GM18868 (cell line): Measurements from ENCODE around the gene IL18.
"Not testable (repeated sequence)": the region's sequence is repeated elsewhere in the genome, so short reads cannot be mapped to it uniquely, and the experiment has no call there.

Source experiments
- ATAC-seq: cut with Tn5 transposase; IDR thresholded peaks from one replicate; pipeline ENCODE4 v1.9.1; 2021; ENCODE audit warnings: mild to moderate bottlenecking, moderate library complexity; ENCODE audit not compliant: unreplicated experiment

IL18 gene

DNA sequence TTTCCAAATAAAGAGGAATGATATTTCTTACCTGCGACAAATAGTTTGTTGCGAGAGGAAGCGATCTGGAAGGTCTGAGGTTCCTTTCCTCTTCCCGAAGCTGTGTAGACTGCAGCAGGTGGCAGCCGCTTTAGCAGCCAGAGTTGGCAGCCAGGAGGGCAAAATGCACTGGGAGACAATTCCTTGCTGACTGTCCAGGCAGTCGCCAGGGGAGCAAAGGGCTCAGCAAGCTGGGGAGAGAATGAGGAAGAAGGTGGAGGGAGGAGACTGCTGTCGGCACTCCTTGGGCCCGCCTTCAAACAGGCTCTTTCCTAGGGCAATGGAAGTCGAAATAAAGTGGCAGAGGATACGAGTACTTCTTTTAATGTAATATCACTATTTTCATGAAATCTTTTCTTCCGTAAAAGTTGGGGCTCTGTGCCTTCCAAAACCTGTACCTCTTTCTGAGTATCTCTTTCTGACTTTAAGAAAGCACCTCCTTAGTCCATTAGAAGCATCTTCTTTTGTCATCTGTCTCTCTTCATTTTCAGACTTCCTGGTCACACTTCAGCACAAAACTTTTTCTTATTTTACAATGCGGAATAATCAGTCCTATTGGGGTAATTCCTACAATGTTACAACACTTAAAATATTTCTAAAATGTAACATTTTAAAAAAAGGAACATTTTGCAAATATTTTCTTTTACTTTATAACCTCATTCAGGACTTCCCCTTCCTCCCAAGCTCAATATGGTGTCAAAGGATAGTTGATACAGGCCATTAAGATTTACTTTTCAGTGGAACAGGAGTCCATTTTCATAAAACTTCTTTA lies at the start of gene IL18:
IL18 (minus strand) TSS at position 220 of the 811 bp plus-strand sequence. CDS start 9,041 bp downstream, outside the sequence.
- ATAC-seq, result no peak

DNA sequence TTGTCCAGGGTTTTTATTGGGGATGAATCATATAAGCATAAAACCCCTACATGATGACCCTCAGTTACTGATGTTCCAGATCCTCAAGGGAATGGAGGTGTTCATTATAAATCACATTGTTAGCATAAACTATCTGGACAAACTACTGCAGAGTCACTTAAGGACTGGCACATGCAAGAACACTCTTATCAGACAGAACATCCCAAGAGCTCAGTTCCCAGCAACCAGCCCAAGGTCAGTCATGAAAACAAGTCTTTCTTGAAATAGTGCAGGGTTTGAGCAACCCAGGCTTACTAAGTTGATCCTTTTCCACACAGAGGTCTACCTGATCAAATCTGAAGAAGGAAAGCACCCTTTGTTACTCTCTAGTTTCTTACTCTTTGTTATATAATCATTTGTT lies 48.8 kb upstream of the IL18 start:
- no peak for ATAC-seq

DNA sequence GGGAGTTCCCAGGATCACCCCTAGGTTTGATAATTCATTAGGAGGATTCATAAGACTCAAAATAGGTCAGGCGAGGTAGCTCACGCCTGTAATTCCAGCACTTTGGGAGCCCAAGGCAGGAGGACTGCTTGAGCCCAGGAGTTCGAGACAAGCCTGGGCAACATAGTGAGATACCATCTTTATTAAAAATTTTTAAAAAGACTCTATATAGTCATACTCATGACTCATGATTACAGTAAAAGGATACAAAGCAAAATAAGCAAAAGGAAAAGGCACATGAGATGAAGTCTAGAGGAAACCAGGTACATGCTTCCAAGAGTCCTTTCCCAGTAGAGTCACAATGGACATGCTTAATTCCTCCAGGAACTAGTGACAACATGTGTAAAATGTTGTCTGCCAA lies 48.4 kb upstream of the IL18 start:
- no peak for ATAC-seq

DNA sequence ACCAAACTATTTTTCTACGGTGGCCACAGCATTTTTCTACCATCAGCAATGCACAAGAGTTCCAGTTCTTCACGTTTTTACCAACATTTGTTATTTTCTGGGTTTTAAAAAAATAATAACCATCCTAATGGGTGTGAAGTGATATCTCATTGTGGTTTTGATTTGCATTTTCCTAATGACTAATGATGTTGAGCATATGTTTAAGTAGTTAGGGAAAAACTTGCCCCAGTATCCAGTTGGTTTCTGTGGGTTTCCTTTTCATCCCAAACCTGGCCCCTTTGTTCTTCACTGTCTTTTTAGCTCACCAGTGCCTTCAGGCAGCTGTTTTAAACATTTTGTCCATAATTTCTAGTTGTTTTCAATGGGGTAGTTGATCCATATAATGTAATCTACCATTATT lies 47.6 kb upstream of the IL18 start:
- no peak for ATAC-seq

DNA sequence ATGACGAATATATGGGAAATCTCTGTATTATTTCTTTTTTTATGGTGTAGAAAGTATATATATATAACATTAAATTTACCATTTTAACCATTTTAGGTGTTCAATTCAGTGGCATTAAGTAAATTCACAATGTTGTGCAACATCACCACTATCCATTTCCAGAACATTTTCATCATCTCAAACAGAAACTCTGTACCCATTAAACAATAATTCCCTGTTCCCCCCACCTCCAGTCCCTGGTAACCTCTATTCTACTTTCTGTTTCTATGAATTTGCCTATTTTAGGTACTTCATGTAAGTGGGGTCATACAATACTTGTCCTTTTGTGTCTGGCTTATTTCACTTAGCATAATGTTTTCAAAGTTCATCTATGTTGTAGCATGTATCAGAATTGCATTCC lies 47.0 kb upstream of the IL18 start:
- ATAC-seq, result no peak

DNA sequence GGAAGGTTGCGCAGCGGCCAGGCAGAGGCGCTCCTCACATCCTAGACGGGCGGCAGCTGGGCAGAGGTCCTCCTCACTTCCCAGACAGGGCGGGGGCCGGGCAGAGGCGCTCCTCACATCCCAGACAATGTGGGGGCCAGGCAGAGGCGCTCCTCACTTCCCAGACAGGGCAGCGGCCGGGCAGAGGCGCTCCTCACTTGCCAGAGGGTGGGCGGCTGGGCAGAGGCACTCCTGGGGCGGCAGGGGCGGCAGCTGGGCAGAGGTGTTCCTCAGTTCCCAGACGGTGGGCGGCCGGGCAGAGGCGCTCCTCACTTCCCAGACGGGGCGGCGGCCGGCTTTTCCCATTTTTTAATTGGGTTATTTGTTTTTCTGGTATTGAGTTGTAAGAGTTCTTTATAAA lies 42.2 kb upstream of the IL18 start:
- ATAC-seq, result no peak

DNA sequence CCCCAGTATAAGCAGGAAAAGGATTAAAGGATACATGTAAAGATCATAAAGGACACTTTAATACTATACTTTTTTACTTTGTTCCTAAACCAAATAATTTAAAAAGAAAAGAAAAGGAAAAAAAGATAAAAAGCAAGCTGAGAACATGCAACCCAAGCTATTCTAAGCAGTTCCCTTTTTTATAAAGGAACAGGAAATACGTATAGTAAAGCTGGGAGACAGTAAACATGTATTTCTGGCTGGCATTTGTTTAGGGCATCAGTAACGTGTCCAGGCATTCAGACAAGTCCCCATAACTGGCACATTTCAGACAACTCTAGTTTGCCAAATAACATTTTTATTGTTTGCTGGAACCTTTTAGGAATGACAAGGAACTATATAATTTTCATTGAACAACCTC lies 36.4 kb upstream of the IL18 start:
- ATAC-seq, result no peak

DNA sequence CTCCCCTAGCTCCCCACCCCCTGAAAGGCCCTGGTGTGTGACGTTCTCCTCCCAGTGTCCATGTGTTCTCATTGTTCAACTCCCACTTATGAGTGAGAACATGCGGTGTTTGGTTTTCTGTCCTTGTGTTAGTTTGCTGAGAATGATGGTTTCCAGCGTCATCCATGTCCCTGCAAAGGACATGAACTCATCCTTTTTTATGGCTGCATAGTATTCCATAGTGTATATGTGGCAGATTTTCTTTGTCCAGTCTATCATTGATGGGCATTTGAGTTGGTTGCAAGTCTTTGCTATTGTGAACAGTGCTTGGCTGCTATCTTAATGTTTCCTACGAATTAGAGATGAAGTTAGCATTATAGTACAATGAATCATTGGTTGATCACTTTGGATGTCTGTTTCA lies 35.2 kb upstream of the IL18 start:
- not testable (repeated sequence) for ATAC-seq

DNA sequence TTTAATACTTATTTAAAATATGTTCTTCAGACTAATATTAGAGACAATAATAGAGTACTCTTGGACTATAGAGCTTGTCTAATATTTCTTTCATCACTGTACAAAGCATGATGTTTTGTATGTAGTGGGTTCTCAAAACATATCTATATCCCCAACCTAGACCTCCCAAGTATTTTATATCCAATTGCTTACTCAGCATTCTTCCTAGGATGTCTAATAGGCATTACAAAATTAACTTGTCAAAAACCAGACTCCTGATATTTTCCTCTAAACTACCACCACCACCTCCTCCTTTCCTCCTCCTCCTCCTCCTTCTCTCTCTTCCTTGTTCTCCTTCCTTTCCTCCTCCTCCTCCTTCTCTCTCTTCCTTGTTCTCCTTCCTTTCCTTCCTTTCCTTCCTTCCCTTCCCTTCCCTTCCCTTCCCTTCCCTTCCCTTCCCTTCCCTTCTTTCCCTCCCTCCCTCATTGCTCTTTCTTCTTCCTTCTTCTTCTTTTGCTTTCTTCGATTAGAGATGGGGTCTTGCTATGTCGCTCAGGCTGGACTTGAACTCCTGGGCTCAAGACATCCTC lies 32.7 kb upstream of the IL18 start:
- no peak for ATAC-seq

DNA sequence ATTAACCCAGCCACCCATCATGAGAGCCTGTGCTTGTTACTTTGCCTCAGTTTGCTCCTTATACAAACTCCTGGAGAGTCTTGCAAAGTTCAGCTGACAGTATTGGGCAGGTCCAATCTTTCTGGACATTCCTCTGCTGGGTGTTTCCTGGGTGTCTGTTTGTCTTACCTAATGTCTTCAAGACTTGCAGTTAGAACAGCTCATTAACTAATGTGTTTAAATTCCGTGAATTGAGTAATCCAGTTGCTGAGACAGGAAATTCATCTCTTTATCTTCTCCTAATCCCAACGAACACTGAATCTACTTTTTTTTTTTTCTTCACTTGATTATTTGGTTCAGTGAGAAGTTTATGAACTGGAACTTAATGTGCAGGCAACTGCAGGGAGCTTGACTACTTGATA lies 32.1 kb upstream of the IL18 start:
- ATAC-seq, result no peak

DNA sequence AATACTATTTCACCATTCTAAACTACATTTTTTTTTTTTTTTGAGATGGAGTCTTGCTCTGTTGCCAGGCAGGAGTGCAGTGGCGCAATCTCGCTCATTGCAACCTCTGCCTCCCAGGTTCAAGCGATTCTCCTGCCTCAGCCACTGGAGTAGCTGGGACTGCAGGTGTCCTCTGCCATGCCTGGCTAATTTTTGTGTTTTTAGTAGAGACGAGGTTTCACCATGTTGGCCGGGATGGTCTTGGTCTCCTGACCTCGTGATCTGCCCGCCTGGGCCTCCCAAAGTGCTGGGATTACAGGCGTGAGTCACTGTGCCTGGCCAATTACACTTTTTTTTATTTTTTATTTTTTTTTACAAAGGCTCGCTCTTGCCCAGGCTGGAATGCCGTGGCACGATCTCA lies 31.2 kb upstream of the IL18 start:
- not testable (repeated sequence) for ATAC-seq

DNA sequence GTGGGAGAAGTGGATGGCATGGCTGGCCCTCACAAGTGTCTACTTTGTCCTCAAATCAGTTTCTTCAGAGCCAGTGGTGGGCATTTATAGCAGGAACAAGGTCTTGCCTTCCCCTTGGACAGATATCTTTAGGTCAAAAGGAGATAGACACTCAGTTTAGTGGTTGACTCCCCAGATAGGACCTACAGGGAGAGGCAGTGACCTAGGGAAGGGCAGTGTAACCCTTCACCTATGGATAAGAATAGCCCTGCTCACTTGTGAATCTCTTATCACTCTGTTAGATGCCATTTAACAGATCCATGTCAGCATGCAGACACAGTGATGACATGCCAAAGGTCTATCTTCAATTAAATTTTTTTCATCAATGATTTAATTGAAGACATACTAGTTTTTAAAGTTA lies 22.4 kb upstream of the IL18 start:
- ATAC-seq, result no peak

DNA sequence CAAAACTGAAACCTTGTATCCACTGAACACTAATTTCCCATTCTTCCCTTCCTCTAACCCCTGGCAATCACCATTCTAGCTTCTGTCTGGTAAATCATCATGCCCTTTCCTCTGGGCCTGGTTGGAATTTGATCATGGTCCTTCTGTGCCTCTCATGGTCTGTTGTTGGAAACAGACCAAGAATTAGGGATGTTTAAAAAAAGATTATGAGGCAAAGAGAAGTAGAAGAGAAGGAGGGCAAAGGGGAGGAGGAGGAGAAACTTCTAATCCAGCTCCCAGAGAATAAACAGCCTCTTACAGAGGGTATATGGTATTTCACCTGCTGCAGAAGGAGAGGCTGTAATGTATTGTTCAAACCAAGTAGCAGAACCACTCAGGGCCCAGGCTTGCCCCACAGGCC lies 22.0 kb upstream of the IL18 start:
- ATAC-seq, result no peak

DNA sequence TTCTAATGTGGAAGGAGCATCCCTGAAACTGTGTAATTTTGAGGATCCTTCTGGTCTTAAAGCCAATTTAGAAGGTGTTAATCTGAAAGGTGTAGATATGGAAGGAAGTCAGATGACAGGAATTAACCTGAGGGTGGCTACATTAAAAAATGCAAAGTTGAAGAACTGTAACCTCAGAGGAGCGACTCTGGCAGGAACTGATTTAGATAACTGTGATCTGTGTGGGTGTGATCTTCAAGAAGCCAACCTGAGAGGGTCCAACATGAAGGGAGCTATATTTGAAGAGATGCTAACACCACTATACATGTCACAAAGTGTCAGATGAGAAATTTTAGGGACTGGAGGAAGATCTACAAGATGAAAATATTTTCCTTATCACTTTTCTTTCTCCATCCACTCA lies 19.0 kb upstream of the IL18 start:
- no peak for ATAC-seq

DNA sequence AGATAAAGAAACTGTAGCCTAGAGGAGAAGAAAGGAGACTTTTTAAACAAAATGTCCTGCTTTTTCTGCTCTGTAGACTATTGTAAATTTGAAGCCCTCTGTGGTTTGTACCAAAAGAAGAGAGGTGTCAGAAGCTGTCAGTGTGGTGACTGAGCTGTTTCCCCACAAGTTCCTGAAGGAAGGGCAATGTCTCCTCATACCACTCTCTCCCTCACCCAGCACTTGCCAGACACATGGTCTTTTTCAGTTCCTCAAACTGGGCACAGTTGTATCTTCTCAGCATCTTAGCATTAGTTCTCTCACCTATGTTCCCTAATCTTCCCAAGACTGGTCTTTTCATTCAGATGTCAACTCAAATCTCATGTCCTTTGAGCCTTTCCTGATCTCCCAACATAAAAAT lies 15.7 kb upstream of the IL18 start:
- ATAC-seq, result peak; percentile 66

DNA sequence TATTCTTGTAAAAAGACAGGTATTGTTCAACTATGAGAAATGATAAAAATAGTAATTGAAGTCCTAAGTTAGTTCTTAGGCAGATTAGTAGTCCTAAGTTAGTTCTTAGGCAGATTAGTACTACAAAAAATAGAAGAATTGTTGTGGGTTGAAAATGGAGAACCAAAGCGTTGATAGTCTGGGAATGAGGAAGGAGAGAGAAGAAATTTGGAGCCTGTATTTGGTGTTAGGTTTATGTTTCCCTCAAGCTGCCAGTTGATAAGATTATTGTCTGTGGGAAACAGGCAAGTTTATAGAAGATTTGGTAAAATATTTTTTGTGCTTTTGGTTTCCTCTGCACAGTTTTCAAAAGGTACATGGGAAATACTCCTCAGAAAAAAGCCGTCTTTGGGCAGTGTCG lies 15.0 kb upstream of the IL18 start:
- no peak for ATAC-seq

DNA sequence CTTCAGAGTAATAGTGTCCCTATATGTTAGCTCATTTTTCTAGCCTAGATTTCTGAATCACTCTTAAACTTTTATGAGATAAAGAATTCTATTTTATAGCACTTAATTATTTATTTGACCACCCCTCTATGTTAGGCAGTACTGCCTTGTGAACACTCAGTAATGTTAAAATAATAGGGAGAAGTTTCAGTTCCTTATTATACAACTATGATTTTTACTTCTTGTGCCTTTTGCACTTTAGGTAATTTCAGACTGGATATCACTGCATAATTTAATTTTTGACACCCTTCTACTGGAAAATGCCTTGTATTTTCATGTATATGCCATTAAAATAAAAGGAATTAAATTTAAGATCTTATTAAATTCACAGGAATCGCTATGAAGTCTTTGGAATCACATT lies 14.5 kb upstream of the IL18 start:
- no peak for ATAC-seq

DNA sequence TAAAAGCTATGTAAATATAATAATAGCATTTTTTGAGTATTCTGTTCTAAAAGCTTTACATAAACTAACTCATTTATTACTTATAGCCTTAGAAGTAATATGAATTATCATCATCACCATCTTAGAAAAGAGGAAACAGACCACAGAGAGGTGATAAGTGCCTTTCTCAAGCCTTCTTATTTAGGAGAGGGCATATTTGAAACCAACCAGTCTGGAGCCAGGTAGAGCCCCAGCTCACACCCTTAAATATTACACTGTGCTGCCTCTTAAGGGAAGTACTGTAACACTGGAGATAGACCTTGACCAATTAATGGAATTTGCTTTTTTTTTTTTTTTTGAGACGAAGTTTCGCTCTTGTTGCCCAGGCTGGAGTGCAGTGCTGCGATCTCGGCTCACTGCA lies 13.7 kb upstream of the IL18 start:
- no peak for ATAC-seq

DNA sequence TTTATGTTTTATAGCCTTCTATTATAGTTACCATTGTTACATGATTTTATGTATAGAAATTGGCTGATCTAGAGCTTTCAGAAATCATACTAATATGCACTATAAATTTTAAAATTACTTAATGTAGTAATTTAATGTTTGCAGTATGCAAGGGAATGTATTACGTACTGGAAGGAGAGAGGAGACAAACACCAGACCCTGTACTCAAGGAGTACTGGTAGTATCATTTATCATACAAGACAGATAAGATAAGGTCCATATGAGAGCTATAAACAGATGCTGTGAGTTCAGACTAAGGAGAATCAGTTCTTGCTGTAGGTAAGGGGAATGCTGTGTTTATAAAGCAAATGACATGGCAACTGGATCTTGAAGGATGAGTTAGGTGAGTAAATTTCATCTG lies 12.2 kb upstream of the IL18 start:
- ATAC-seq, result no peak

DNA sequence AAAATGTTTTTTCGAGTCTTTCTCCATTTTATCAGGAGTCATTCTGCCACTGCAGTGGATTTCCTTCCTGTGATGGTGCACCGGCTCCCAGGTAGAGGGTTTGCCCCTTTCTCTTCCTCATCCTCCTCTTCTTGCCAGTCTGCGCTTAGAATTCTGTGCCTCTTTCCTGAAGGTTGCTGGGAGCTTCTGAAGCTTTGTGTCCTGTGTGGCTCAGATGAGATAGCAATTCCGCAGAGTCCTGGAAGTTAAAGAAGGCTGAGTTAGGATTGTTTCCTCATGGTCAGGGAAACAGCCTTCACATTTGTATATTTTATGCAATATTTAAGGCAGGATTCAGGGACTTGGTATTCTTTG lies 11.7 kb upstream of the IL18 start:
- no peak for ATAC-seq

DNA sequence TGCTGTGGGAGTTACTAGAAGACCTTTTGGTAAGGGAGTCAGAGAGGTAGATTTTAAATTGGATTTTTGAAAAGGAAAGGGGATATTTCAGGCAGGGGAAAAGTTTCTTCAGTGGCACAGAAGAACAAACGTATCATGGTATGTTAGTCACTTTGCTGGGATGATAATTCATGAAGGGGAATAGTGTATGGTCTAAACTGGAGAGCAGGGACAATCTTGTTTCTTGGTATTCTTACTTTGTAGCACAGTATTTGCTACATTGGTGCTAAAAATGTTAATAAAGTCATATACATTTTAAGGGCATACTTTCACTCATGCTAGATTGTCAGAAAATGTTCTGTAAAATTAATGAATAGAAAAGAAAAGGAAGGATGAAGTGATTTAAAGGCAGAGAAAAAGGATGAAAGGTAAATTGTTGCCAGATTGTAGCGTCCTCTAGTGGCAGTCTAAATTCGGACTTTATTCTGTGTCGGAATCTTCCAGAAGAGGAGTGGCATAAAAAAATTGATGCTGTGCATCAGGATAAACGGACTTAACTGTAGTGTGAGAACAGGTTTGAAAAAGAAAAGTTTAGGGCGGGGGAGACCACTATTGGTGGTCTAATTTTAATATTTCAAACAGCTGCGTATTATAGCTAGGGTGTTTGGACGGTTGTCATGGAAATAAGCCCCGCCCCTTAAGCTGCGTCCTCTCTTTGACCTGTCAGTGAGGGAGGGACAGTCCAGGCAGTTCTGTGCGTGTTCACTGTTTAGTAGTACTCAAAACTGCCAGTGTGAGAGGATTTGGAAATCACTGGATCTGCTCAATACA lies 11.1 kb upstream of the IL18 start, which contains the start of gene BCO2:
BCO2 (plus strand) TSS at position 724 of the 810 bp plus-strand sequence. CDS start 90 bp downstream, outside the sequence.
- ATAC-seq, result no peak

DNA sequence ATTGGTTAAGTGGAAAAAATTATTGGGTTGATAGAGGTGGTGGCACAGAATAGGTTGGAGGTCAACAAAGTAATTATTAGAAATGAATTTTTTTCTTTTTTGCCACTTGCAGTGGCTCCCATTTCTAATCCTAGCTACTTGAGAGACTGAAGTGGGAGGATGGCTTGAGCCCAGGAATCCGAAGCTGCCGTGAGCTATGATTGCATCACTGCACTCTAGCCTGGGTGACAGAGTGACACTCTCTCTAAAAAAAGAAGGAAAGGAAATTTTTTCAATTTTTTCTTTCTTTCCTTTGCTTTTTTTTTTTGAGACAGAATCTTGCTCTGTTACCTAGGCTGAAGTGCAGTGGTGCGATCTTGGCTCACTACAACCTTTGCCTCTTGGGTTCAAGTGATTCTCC lies 9.3 kb upstream of the IL18 start:
- ATAC-seq, result no peak
